Keratinocyte (primary cell): ENCODE data around the gene MUC2.

Experiments used
- CTCF ChIP-seq, 3 experiments: IDR thresholded peaks in 1 of 3; conservative IDR thresholded peaks in 1 of 3; optimal IDR thresholded peaks in 1 of 3; 2 replicates in 2 of 3; 3 replicates in 1 of 3; pipeline versions ENCODE3 to v1.5.1; 2011; ENCODE audit warnings: low read length in 3 of 3, mild to moderate bottlenecking in 3 of 3, moderate library complexity in 2 of 3, control low read depth in 1 of 3, inconsistent platforms in 1 of 3; ENCODE audit not compliant: insufficient read depth in 2 of 3; ENCODE audit errors: extremely low read depth in 1 of 3
- EZH2 ChIP-seq: IDR thresholded peaks from one replicate; pipeline ENCODE4 v1.6.1; 2012; ENCODE audit warnings: inconsistent platforms, mild to moderate bottlenecking, low read length, moderate library complexity

GRCh38 chr11:1088927-1089737 lies 14.5 kb downstream of the MUC2 start:
- TF ChIP-seq CTCF (optimal IDR thresholded peaks at IDR 0.05 in 1 of 3, IDR thresholded peaks at IDR 0.05 in 1 of 3, conservative IDR thresholded peaks at IDR 0.05 in 1 of 3; ENCODE audit: extremely low read depth in 1 of 3, insufficient read depth in 2 of 3, low read length in 3 of 3) = no peak
- no peak for TF ChIP-seq EZH2
